Activated T-cell treated with anti-CD3 and anti-CD28 coated beads for 48 hours (primary cell): ENCODE measurements around the gene ICAM1.
"Not testable (repeated sequence)": the region's sequence is repeated elsewhere in the genome, so short reads cannot be mapped to it uniquely, and the experiment has no call there.

Experiments
- DNase-seq: peaks from one replicate; pipeline ENCODE4 v3.0.0-alpha.2; 2020; ENCODE audit warnings: low read depth

Gene ICAM1

DNA sequence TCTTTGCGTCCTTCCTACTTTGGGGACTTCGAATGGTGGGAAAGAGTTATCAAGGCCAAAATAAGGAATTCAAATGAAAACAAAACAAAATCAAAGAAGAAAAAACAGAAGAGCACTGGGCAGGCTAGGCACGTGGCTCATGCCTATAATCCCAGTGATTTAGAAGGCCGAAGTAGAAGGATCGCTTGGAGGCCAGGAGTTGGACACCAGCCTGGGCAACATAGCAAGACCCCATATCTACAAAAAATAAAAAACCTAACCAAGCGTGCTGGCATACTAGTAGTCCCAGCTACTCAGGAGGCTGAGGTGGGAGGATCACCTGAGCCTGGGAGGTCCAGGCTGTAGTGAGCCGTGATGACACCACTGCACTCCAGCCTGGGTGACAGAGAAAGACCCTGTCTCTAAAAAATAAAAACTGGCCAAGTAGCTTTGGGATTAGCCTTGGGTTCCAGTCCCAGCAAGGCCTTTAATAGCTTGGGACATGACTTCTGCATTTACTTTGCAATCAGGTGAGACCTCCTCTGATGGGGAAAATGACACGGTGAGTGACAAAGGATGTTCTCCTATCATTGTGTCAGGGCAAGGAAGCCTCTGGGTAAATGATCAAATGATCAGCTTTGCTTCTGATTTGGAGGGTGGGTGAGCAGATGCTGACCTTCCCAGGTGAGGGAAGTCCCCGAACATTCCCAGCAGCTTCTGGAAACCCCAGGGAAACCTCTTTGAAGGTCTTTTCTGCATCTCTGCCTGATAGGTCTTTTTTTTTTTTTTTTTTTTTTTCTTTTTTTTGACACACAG, 7.1 kb downstream of the ICAM1 start:
- no peak for DNase-seq

DNA sequence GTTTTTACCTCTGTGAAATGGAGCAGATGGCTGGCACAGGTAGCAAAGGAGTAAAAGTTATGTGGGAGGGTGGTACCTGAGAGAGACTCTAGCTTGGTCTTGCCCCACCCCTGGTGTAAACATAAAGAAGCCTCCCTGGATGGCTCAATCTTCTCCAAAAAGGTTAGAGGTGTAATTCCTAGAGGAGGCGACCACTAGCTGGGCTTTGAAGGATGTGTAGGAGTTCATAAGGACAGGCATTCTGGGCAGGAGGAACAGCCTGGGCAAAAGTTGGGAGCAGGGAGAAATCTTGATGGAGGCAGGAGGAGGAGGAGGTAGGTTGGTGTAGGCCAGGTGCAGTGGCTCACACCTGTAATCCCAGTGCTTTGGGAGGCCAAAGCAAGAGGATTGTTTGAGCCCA, 8.0 kb downstream of the ICAM1 start:
- no peak for DNase-seq

DNA sequence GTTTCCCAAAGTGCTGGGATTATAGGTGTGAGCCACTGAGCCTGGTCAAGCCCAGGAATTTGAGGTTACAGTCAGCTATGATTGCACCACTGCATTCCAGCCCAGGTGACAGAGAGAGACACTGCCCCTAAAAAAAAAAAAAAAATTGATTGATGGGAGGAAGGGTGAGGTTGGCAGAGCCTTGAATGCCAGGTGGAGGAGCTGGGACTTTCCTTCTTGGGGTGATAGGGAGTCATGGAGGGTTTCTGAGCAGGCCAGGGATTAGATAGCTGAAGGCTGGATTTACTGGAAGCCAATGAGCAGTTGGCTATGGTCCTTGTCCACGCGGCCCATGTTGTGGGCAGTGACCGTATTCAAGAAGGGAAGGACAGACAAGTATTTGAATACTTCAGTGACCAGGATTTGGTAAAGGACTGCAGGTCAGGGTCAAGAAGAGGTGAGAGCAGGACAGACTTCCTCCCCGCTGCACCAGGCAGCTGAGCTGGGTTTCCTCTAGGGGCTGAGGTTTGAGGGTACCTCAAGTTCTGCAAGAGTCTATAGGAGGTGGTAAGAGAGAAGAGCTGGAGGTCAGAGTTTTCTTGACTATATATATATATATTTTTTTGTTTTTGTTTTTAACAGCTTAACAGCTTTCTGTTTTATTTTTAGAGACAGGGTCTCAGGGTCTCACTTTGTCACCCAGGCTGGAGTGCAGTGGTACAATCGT, 9.0 kb downstream of the ICAM1 start:
- DNase-seq: no peak

DNA sequence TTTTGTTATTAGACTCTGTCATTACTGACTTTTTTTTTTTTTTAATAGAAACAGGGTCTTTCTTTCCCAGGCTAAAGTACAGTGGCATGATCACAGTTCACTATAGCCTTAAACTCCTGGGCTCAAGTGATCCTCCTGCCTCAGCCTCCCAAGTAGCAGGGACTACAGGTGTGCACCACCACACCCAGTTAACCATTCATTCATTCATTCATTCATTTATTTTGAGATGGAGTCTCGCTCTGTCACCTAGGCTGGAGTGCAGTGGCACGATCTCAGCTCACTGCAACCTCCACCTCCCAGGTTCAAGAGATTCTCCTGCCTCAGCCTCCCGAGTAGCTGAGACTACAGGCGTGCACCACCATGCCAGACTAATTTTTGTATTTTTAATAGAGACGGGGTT, 11.1 kb downstream of the ICAM1 start:
- DNase-seq: not testable (repeated sequence)

DNA sequence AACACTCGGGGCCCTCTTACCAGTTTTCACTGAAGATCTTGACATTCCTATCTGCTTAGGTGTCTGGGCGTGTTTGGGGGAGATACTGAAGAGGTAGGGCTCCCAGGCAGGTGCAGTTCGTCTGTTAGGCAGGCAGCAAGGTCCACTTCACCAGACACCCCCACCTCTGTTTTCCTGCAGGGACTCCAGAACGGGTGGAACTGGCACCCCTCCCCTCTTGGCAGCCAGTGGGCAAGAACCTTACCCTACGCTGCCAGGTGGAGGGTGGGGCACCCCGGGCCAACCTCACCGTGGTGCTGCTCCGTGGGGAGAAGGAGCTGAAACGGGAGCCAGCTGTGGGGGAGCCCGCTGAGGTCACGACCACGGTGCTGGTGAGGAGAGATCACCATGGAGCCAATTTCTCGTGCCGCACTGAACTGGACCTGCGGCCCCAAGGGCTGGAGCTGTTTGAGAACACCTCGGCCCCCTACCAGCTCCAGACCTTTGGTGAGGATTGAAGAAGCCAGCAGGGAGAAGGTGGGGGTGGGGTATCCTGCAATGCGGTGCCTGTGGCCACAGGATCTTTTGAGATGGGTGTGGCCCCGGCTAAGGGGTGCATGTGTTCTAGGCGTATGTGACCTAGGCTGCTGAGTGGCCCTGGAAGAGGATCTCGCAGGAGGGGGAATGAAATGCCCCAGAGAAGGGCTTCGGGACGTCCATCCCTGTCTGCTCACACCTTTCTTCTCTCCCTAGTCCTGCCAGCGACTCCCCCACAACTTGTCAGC, 12.6 kb downstream of the ICAM1 start:
- no peak for DNase-seq

DNA sequence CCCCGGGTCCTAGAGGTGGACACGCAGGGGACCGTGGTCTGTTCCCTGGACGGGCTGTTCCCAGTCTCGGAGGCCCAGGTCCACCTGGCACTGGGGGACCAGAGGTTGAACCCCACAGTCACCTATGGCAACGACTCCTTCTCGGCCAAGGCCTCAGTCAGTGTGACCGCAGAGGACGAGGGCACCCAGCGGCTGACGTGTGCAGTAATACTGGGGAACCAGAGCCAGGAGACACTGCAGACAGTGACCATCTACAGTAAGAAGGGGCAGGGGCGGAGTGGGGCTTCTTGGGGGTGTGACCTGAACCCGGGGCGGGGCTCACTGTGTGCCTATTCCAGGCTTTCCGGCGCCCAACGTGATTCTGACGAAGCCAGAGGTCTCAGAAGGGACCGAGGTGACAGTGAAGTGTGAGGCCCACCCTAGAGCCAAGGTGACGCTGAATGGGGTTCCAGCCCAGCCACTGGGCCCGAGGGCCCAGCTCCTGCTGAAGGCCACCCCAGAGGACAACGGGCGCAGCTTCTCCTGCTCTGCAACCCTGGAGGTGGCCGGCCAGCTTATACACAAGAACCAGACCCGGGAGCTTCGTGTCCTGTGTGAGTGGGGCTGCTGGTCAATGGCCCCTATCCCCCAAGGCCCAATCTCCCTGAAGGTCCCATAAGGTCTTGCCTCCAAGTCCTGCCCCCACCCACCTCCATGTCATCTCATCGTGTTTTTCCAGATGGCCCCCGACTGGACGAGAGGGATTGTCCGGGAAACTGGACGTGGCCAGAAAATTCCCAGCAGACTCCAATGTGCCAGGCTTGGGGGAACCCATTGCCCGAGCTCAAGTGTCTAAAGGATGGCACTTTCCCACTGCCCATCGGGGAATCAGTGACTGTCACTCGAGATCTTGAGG, 13.4 kb downstream of the ICAM1 start:
- no peak for DNase-seq

DNA sequence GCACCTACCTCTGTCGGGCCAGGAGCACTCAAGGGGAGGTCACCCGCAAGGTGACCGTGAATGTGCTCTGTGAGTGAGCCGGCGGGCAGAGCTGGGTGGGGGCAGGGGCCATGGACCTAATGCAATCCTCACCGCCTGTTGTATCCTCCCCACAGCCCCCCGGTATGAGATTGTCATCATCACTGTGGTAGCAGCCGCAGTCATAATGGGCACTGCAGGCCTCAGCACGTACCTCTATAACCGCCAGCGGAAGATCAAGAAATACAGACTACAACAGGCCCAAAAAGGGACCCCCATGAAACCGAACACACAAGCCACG, 14.0 kb downstream of the ICAM1 start:
- DNase-seq: no peak

DNA sequence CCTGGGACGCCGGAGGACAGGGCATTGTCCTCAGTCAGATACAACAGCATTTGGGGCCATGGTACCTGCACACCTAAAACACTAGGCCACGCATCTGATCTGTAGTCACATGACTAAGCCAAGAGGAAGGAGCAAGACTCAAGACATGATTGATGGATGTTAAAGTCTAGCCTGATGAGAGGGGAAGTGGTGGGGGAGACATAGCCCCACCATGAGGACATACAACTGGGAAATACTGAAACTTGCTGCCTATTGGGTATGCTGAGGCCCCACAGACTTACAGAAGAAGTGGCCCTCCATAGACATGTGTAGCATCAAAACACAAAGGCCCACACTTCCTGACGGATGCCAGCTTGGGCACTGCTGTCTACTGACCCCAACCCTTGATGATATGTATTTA, 14.5 kb downstream of the ICAM1 start:
- DNase-seq: no peak

DNA sequence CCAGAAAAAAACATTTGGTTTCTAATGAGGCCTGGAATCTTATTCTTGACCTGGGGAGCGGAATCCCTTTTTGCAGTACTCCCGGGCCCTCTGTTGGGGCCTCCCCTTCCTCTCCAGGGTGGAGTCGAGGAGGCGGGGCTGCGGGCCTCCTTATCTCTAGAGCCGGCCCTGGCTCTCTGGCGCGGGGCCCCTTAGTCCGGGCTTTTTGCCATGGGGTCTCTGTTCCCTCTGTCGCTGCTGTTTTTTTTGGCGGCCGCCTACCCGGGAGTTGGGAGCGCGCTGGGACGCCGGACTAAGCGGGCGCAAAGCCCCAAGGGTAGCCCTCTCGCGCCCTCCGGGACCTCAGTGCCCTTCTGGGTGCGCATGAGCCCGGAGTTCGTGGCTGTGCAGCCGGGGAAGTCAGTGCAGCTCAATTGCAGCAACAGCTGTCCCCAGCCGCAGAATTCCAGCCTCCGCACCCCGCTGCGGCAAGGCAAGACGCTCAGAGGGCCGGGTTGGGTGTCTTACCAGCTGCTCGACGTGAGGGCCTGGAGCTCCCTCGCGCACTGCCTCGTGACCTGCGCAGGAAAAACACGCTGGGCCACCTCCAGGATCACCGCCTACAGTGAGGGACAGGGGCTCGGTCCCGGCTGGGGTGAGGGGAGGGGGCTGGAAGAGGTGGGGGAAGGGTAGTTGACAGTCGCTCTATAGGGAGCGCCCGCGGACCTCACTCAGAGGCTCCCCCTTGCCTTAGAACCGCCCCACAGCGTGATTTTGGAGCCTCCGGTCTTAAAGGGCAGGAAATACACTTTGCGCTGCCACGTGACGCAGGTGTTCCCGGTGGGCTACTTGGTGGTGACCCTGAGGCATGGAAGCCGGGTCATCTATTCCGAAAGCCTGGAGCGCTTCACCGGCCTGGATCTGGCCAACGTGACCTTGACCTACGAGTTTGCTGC, 16.1 kb downstream of the ICAM1 start, which contains the start of gene ICAM4:
ICAM4 (plus strand) TSS at position 153 of the 935 bp plus-strand sequence; CDS start at position 211, 58 bp downstream.
- no peak for DNase-seq

DNA sequence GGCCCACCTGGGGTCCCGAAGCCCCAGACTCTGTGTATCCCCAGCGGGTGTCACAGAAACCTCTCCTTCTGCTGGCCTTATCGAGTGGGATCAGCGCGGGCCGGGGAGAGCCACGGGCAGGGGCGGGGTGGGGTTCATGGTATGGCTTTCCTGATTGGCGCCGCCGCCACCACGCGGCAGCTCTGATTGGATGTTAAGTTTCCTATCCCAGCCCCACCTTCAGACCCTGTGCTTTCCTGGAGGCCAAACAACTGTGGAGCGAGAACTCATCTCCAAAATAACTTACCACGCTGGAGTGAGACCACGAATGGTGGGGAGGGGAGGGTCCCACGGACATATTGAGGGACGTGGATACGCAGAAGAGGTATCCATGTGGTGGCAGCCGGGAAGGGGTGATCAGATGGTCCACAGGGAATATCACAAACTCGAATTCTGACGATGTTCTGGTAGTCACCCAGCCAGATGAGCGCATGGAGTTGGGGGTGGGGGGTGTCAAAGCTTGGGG, 17.8 kb downstream of the ICAM1 start:
- no peak for DNase-seq

DNA sequence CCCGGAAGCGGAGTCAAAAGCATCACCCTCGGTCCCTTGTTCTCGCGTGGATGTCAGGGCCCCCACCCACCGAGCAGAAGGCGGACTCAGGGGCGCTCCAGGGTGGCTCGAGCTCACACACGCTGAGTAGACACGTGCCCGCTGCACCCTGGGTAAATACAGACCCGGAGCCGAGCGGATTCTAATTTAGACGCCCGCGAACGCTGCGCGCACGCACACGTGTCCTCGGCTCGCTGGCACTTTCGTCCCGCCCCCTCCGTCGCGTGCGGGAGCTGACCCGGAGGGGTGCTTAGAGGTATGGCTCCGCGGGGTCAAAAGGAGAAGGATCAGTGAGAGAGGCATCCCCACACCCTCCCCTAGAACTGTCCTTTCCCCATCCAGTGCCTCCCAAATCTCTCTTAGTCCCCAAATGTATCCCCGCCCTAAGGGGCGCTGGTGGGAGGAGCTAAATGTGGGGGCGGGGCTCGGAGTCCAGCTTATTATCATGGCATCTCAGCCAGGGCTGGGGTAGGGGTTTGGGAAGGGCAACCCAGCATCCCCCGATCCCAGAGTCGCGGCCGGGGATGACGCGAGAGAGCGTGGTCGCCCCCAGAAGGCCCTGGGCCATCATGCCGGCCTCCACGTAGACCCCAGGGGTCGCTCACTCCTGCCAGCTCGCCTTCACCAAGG, 18.4 kb downstream of the ICAM1 start:
- peak; percentile 72 for DNase-seq

DNA sequence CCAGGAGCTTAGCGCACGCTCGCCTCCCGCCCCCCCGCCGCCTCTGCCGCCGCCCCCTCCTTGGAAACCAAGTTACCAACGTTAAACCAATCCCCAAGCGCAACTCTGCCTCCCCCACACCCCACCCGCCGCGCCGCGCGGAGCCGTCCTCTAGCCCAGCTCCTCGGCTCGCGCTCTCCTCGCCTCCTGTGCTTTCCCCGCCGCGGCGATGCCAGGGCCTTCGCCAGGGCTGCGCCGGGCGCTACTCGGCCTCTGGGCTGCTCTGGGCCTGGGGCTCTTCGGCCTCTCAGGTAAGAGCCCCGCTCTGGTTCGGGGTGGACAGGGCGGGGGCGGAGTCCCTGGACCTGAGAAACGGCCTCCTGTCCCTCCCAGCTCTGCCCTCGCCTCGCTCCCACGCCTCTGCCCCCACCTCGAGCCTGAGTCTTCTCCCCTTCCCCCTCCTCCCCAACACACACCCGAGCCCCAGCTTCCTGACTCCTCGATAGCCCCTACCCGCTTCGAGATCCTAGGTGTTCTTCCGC, 19.0 kb downstream of the ICAM1 start, which contains the start of gene ICAM5:
ICAM5 (plus strand) TSS at position 117 of the 521 bp plus-strand sequence; CDS start at position 209, 92 bp downstream.
- DNase-seq: no peak

DNA sequence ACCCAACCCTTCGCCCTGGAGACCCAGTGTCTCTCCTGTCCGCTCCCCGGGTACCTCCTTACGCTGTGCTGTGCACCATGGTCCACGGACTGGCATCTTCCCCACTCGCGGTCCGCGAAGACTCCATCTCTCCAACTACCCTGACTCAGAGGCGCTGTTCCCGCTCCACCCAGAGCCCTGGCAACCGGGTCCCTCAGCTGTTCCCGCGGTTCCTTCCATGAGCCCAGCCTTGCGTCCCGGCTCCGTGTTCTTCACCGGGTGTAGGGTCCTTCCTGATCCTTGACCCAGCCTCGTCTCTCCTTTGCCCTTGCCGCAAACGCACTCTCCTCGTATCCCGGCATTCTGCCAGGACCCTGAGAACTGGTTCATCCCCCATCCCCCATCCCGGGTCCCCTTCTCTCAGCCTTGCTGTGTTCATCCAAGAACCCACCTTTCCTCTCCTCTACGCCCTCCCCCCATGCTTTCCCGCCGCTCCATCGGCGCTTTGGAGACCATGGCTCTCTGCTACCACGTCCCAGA, 19.5 kb downstream of the ICAM1 start:
- no peak for DNase-seq

DNA sequence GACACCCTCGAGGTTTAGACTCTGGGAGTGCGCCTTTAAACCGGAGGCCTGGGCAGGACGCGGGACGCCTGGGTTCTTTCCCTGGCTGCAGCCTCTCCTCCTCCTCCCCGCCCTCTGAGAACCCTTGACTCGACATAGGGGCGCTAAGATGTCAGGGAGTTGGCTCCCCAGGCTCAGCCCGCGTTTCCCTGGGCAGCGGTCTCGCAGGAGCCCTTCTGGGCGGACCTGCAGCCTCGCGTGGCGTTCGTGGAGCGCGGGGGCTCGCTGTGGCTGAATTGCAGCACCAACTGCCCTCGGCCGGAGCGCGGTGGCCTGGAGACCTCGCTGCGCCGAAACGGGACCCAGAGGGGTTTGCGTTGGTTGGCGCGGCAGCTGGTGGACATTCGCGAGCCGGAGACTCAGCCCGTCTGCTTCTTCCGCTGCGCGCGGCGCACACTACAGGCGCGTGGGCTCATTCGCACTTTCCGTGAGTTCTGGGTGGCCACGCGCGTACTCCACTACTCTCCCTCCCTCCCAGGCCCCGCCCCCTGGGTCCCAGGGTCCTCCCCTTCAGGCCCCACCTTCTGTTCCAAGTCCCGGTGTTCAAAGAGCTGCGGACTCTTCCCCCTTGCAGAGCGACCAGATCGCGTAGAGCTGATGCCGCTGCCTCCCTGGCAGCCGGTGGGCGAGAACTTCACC, 20.1 kb downstream of the ICAM1 start:
- DNase-seq: no peak

DNA sequence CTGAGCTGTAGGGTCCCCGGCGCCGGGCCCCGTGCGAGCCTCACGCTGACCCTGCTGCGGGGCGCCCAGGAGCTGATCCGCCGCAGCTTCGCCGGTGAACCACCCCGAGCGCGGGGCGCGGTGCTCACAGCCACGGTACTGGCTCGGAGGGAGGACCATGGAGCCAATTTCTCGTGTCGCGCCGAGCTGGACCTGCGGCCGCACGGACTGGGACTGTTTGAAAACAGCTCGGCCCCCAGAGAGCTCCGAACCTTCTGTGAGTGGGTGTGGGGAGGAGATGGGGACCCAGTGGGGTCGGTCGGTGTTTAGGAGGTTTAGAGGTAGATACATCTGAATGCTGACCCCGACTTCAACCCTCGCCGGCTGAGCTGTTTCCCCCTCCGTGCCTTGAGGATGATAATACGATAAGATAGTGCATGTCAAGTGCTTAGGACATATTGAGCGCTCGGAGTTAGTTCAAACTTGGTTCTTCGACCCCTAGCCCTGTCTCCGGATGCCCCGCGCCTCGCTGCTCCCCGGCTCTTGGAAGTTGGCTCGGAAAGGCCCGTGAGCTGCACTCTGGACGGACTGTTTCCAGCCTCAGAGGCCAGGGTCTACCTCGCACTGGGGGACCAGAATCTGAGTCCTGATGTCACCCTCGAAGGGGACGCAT, 20.8 kb downstream of the ICAM1 start:
- no peak for DNase-seq

DNA sequence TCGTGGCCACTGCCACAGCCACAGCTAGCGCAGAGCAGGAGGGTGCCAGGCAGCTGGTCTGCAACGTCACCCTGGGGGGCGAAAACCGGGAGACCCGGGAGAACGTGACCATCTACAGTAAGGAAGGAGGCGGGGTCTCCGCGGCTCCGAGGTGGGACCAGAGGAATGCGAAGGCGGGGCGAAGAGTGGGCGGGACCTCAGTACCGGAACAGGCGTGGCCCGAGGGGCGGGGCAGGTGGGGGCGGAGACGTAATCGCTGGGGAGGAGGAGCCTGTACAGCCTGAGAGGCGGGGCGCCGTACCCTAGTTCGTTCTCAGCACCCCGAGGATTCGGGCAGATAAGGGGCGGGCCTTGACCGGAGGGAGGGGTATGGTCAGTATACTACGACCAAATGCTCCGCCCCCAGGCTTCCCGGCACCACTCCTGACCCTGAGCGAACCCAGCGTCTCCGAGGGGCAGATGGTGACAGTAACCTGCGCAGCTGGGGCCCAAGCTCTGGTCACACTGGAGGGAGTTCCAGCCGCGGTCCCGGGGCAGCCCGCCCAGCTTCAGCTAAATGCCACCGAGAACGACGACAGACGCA, 21.4 kb downstream of the ICAM1 start:
- DNase-seq: peak; percentile 77

DNA sequence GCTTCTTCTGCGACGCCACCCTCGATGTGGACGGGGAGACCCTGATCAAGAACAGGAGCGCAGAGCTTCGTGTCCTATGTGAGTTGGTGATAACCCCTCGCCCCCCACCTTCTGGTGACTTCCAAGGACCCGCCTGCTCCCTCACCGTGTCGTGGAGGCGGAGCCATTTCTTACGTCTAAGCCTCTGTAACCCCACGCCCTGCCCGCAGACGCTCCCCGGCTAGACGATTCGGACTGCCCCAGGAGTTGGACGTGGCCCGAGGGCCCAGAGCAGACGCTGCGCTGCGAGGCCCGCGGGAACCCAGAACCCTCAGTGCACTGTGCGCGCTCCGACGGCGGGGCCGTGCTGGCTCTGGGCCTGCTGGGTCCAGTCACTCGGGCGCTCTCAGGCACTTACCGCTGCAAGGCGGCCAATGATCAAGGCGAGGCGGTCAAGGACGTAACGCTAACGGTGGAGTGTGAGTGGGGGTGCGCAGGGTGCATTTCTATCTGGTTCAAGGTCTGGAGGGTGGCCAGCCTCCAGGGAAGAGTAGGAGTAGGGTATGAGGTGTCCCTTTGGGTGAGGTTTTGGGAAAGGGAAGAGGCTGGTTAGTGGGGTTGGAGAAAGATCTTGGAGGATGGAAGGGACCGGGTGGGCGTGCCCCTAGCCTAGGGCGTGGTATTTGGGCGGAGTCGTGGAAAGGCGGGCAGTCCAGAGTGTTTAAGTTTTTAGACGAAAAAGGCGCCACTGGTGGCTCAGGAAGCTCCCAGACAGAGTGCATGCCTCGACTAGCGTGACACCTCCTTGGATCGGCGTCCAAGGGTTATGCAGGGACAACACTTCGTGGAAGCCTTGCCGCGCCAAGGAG, 22.1 kb downstream of the ICAM1 start:
- DNase-seq: no peak
